Astrocyte (in vitro differentiated cells and primary cell): ENCODE measurements around the gene ARHGAP6.

ENCODE experiments used
- EZH2 ChIP-seq: IDR thresholded peaks from 2 replicates; pipeline ENCODE4 v1.6.1; 2012; ENCODE audit warnings: mild to moderate bottlenecking, low read length, inconsistent platforms; ENCODE audit not compliant: insufficient read depth
- TF ChIP-seq, protein P1 (sequence below): IDR thresholded peaks from 2 replicates; pipeline ENCODE4 v1.5.1; 2011; ENCODE audit warnings: low read depth, mild to moderate bottlenecking, inconsistent platforms, low read length, moderate library complexity; ENCODE audit not compliant: insufficient read depth

DNA sequence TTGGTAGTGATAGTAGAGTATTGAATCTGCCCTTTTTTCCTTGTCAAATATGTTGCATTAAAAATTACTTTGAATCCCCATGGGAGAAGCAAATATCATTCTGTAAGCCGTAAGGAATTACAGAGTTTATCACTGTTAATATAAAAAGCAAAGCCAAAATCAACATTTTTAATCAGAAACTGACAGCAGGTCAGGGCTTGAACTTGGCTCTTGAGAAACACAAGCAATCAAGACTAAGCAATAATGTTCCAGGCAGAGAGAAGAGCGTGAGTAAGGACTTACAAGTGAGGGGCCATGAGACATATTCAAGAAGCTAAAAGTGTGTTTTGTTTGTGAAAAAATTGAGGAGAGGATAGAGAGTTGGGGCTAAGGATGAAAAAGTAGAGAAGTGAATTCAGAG lies 68.2 kb downstream of the ARHGAP6 start:
- TF ChIP-seq, protein P1, sequence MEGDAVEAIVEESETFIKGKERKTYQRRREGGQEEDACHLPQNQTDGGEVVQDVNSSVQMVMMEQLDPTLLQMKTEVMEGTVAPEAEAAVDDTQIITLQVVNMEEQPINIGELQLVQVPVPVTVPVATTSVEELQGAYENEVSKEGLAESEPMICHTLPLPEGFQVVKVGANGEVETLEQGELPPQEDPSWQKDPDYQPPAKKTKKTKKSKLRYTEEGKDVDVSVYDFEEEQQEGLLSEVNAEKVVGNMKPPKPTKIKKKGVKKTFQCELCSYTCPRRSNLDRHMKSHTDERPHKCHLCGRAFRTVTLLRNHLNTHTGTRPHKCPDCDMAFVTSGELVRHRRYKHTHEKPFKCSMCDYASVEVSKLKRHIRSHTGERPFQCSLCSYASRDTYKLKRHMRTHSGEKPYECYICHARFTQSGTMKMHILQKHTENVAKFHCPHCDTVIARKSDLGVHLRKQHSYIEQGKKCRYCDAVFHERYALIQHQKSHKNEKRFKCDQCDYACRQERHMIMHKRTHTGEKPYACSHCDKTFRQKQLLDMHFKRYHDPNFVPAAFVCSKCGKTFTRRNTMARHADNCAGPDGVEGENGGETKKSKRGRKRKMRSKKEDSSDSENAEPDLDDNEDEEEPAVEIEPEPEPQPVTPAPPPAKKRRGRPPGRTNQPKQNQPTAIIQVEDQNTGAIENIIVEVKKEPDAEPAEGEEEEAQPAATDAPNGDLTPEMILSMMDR = no peak
- no peak for TF ChIP-seq EZH2
